ENCODE measurements around the gene SLC2A9. TPM values are rescaled to one million over a fixed set of nuclear protein-coding genes. Genes with fewer than 3 reads are reported as not detected.

Gene SLC2A9
- total RNA-seq, 1 experiment from 2014 or later: 1.2 TPM

GRCh38 chr4:10020106-10020505 lies 1.2 kb downstream of the SLC2A9 start:
- DNase-seq (ENCODE audit: low read depth): no peak

DNA sequence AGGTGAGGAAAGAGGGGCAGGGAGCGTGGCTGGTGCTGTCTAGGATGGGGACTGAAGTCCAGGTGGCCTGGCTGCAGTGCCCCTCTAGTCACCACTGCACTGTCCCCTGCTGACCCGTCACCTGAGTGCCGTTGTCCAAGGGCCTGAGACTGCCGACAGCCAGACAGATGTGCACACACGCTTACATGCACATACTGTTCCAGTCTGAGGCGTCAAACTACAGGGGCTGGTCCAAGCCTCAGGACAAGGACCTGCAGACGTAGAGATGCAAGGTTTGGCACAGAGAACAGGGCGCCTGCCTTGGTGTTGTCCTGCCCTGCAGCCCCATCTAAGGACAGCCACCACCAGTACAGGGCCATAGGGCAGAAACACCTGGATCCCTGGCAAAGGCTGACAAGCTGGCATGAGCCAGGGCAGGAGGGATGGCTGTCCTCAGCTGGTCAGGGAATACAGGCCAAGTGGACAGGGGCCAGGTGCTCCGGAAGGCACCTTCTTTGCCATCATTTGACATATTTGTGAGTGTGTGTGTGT lies 1.7 kb downstream of the SLC2A9 start:
- DNase-seq (ENCODE audit: low read depth): no peak

DNA sequence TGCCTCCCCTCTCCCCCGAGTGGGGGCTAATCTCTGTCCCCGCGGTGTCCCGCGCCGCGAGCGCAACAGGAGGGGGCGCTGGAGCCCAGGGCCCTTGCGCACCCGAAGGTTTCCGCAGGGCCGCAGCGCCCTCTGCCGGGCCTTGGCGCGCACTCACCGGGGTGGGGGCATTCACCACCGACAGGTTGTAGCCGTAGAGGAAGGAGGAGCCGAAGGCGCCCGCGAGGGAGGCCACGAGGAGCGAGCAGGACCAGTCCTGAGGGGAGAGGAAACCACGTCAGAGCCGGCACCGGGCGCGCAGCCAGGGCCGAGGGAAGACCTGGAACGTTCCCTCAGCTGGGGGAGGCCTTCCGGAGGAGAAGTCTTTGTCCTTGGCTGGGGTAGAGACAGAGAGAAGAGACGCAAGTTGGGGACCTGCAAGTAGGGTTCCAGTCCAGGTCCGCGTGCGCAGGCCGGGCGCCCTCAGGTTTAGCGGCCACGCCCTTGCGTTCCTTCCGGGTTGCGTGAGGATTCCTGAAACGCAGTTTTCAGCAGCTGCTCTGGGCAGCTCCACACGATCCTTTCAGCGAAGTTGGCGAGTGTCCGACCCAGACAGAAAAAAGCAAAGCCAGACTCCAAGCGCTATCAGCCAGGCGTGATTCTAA lies 2.4 kb downstream of the SLC2A9 start:
- DNase-seq (ENCODE audit: low read depth): peak; percentile 96

GRCh38 chr4:10017037-10017893 lies 4.0 kb downstream of the SLC2A9 start:
- no peak for DNase-seq (ENCODE audit: low read depth)

DNA sequence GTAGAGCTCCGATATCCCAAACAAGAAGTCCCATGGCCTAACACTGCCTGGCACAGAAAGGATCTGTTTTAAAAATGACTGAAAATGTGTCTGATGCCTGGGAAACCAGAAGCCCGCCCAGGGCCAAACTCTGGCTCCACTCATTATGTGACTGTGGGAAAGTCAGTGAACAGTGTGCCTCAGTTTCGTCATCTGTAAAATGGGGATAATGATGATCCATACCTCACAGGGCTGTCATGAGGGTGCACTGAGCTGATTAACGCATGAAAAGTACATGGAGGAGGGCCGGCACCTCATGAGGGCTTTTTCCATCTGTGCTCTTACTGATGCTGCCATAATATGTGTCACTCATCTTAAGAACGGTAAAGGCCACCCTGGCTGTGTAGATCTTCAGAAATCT lies 5.1 kb downstream of the SLC2A9 start:
- DNase-seq (ENCODE audit: low read depth): no peak

- DNase-seq (ENCODE audit: low read depth): peak; percentile 67
These were observed 6.0 kb downstream of the SLC2A9 start for GRCh38 chr4:10015140-10015753.

- DNase-seq (ENCODE audit: low read depth): peak; percentile 72
These were observed 7.6 kb downstream of the SLC2A9 start for GRCh38 chr4:10013722-10014121.

DNA sequence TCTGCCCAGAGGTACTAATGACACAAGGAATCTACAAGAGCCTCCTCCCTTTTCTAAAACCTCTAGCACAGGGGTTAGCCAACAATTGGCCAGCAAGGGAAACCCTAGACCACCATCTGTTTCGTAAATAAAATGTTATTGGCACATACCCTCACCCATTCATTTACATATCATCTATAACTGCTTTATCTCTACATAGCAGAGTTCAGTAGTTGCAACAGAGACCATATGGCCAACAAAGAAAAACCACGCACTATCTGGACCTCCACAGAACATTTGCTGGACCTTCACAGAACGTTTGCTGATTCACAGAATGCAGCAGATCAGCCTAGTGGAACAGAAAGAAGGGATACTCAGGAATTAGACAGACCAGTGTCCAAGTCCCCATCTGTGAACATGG lies 9.4 kb downstream of the SLC2A9 start:
- no peak for DNase-seq (ENCODE audit: low read depth)

- DNase-seq (ENCODE audit: low read depth): no peak
These were observed 10.0 kb downstream of the SLC2A9 start for GRCh38 chr4:10011277-10011676.

DNA sequence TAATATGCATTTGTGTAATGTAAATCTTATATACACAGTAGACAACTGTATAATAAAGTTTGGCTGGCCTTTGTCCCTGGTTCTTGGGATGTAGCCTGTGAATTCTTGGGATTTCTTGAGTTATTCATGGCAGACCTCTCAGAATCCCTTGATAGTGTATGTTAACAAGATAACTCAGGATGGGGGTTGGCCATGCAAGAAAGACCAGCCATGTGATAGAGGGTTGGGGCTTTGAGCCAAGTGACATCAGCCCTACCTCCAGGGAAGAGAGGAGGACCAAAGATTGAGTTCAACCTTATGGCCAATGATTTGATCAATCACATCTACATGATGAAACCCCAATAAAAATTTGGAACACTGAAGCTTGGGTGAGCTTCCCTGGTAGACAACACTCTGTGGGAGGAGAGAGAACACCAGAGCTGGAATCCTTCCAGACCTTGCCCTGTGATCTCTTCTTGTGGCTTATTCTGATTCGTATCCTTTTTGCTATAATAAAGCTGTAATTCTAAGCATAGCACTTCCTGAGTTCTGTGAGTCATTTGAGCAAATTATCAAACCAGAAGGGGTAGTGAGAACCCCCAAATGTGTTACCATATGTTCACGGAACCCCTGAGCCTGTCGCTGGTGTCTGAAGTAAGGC lies 11.3 kb downstream of the SLC2A9 start:
- DNase-seq (ENCODE audit: low read depth): peak; percentile 37

DNA sequence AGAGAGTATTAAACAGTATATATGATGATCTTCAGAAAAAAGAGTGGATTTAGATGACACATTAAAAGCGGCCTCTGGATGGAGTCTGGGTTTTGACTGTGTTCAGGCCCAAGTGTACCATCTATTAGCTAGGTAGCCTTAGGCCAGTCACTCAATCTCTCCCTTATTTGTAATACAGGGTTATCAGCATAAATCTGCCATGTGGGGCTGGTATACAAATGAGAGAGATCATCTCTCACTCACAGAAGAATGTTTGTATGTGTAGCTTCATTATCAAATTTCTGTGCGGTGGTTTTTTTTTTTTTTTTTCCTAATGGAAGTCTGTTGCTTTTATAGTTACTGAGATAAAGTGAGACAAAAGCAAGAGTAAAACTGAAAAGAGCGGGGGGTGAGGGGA lies 12.7 kb downstream of the SLC2A9 start:
- no peak for DNase-seq (ENCODE audit: low read depth)

- DNase-seq (ENCODE audit: low read depth): peak; percentile 69
These were observed 13.3 kb downstream of the SLC2A9 start for GRCh38 chr4:10007793-10008608.

DNA sequence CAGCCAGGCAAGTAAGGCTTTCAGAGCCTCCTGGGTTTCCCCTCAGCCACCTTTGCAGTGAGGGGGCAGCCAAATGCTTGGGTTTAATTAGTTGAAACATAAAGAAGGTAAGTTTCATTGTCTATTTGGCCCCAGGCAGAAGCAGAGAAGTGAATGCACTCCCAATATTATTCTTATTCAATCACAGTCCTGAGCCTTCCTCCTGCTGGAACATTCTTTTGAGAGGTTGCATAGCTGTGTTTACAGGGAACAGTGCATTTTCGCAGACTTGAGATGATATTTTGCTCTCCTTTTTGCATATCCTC lies 13.9 kb downstream of the SLC2A9 start:
- DNase-seq (ENCODE audit: low read depth): no peak

- peak; percentile 82 for DNase-seq (ENCODE audit: low read depth)
These were observed 14.5 kb downstream of the SLC2A9 start for GRCh38 chr4:10006601-10007435.

- DNase-seq (ENCODE audit: low read depth): peak; percentile 80
These were observed 15.1 kb downstream of the SLC2A9 start for GRCh38 chr4:10006231-10006600.

DNA sequence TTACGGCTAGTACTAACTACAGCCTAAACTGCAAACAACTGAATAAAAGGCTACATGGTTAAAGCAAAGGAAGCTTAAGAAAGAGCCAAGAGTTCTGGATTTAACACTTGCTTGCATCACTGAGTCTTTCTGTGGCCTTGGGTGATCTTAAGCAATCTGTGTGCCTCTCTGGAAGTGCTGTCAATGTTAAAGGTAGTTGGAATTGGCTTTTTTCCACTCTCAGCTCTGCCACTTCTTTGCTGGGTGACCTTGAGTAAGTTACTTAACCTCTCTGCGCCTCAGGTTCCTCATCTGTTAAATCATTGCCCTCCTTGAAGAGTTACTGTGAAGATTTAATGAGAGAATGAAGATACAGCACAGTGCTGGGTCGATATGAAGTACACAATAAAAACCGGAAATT lies 15.7 kb downstream of the SLC2A9 start:
- DNase-seq (ENCODE audit: low read depth): no peak

- DNase-seq (ENCODE audit: low read depth): peak; percentile 36
These were observed 17.6 kb downstream of the SLC2A9 start for GRCh38 chr4:10003666-10004065.

DNA sequence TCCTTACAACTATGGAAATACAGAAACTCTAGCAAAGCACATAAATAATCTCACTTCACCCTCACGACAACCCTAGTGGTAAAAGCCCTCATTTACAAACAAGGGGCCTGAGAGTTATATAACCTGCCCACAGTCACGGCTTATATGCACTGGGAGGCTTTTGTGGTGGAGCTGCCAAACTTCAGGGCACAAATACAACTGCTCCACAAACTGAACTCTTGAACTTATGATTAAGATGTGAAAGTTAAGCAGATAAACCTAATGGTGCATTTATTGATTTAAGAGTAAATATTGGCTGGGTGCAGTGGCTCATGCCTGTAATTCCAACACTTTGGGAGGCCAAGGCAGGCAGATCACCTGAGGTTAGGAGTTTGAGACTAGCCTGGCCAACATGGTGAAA lies 19.0 kb downstream of the SLC2A9 start:
- DNase-seq (ENCODE audit: low read depth): no peak

DNA sequence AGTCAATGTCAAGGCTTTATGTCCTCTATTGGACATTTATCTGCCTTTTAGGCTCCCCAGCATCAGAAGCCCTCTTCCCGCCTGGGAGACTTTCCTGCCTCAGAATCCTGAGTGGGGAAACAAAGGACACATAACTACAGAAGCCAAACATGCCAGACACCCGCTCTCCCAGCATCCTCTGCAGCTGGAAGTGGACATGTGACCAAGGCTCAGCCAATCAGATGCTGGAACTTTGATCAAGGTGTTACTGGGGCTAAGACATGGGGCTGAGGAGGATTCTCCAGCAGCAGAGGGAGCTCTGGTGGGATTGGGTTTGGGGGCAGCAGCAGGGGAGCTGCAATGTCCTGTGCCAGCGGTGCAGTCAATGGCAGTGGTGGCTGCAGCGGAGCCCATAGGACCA lies 19.5 kb downstream of the SLC2A9 start:
- no peak for DNase-seq (ENCODE audit: low read depth)

DNA sequence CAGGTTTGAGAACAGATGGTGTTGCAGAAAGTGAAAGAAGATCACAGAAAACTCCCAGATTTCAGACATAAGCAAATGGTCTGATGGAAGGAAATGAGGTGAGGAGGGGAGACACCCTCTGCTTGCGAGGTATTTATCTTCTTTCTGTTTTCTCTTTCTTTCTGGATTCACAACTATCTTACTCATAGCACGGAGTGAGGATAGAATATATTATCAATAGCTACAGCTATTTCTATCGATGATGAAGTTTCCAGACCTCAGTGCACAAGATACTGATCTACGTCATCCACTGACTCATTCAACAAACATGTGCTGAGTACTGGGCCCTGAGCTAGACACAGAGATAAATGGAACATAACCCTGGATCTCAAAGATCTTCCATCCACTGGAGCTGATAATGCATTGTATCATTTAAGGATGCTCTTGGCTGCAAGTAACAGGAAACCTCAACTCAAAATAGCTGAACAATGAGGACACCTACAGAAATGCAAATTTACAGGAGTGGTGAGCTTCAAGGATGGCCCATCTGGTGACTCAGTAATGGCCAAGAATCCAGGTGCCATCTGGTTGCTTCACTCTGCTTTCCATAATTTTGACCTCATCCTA lies 21.2 kb downstream of the SLC2A9 start:
- DNase-seq (ENCODE audit: low read depth): peak; percentile 37
